Neural progenitor cell (in vitro differentiated cells): ENCODE data around the gene LPP. TPM values are rescaled to one million over a fixed set of nuclear protein-coding genes. Genes with fewer than 3 reads are reported as not detected.

ENCODE experiments used
- DNase-seq: peaks from one replicate; pipeline ENCODE4 v3.0.0-alpha.2; 2016; ENCODE audit warnings: low spot score
- H2AFZ ChIP-seq: fragments of 200-600 bp; sonication (generic); replicated peaks from 2 replicates; pipeline ENCODE4 v1.6.1; 2016; ENCODE audit warnings: antibody characterized with exemption
- H3F3A ChIP-seq: fragments of 200-600 bp; sonication (generic); 2 replicates; pipeline ENCODE4 v1.6.1; 2016; ENCODE audit warnings: antibody characterized with exemption, low read depth
- H3K27ac ChIP-seq: fragments of 200-600 bp; sonication (generic); 2 replicates; pipeline ENCODE4 v1.5.1; 2016; ENCODE audit warnings: mild to moderate bottlenecking
- H3K27me3 ChIP-seq: fragments of 200-600 bp; sonication (generic); 2 replicates; pipeline ENCODE4 v1.6.1; 2016; ENCODE audit warnings: mild to moderate bottlenecking, moderate library complexity
- H3K36me3 ChIP-seq: fragments of 200-600 bp; sonication (generic); 2 replicates; pipeline ENCODE4 v1.5.1; 2016
- H3K4me1 ChIP-seq: fragments of 200-600 bp; sonication (generic); 2 replicates; pipeline ENCODE4 v1.6.1; 2016; ENCODE audit warnings: mixed run types
- H3K4me2 ChIP-seq: fragments of 200-600 bp; sonication (generic); 2 replicates; pipeline ENCODE4 v1.6.1; 2016
- H3K4me3 ChIP-seq: fragments of 200-600 bp; sonication (generic); 2 replicates; pipeline ENCODE4 v1.5.1; 2016
- H3K79me2 ChIP-seq: fragments of 200-600 bp; sonication (generic); 2 replicates; pipeline ENCODE4 v1.6.1; 2016; ENCODE audit warnings: low read depth
- H3K9ac ChIP-seq: fragments of 200-600 bp; sonication (generic); 2 replicates; pipeline ENCODE4 v1.6.1; 2016
- H3K9me3 ChIP-seq: fragments of 200-600 bp; sonication (generic); 2 replicates; pipeline ENCODE4 v1.5.1; 2016; ENCODE audit warnings: low read depth
- H4K20me1 ChIP-seq: fragments of 200-600 bp; sonication (generic); 2 replicates; pipeline ENCODE4 v1.6.1; 2016; ENCODE audit warnings: low read depth
- H3K27ac Mint-ChIP-seq: 3 replicates; pipeline ENCODE4 v1.8.0; 2021; ENCODE audit warnings: mixed read lengths
- H3K27me3 Mint-ChIP-seq: 2 replicates; pipeline ENCODE4 v1.8.0; 2022; ENCODE audit warnings: low read depth, mild to moderate bottlenecking, inconsistent platforms, moderate library complexity, mixed read lengths; ENCODE audit not compliant: insufficient read depth
- H3K36me3 Mint-ChIP-seq: 3 replicates; pipeline ENCODE4 v1.8.0; 2021; ENCODE audit warnings: mixed read lengths
- H3K4me1 Mint-ChIP-seq: 3 replicates; pipeline ENCODE4 v1.8.0; 2021; ENCODE audit warnings: mixed read lengths
- H3K4me3 Mint-ChIP-seq: 3 replicates; pipeline ENCODE4 v1.8.0; 2021; ENCODE audit warnings: mild to moderate bottlenecking, moderate library complexity, mixed read lengths
- H3K9me3 Mint-ChIP-seq: 3 replicates; pipeline ENCODE4 v1.8.0; 2020; ENCODE audit warnings: mixed read lengths
- CTCF ChIP-seq: fragments of 200-600 bp; sonication (generic); IDR thresholded peaks from 2 replicates; pipeline ENCODE4 v1.5.1; 2017; ENCODE audit warnings: antibody characterized with exemption, mild to moderate bottlenecking
- EZH2 ChIP-seq: fragments of 200-600 bp; sonication (generic); IDR thresholded peaks from 2 replicates; pipeline ENCODE4 v1.6.1; 2017; ENCODE audit warnings: antibody characterized with exemption, mild to moderate bottlenecking, moderate library complexity
- EZH2phosphoT487 ChIP-seq: fragments of 200-600 bp; sonication (generic); IDR thresholded peaks from 2 replicates; pipeline ENCODE4 v1.6.1; 2017; ENCODE audit warnings: antibody characterized with exemption
- total RNA-seq: library from RNA; depleted of rRNA; stranded (reverse); fragments of >200 nt; gene quantifications from 2 replicates; pipeline ENCODE4 v1.2.3, GENCODE V29; 2015; ENCODE audit warnings: low replicate concordance

LPP gene
- total RNA-seq, 1 donor from 2014 or later: 18.9 TPM

- Mint-ChIP-seq H3K4me3 (no peak overlapping the region), H3K27me3 (no peaks in the 10 kb centered on the region), H3K4me1 (peaks cover 21% of the 10 kb centered on the region), H3K27ac (no peak overlapping the region), H3K9me3 (peaks cover under 1% of the 10 kb centered on the region), H3K36me3 (peaks cover 6% of the 10 kb centered on the region)
- DNase-seq: no peak
- H3K79me2 ChIP-seq: no peaks in the 10 kb centered on the region
- no peaks in the 10 kb centered on the region for H3K36me3 ChIP-seq
- no peaks in the 10 kb centered on the region for H3F3A ChIP-seq
- H3K4me2 ChIP-seq: no peak overlapping the region
- no peaks in the 10 kb centered on the region for H3K27me3 ChIP-seq
- TF ChIP-seq CTCF (no peak), EZH2phosphoT487 (no peak), EZH2 (no peak)
- H3K4me3 ChIP-seq: no peak overlapping the region
- peaks cover 10% of the 10 kb centered on the region for H4K20me1 ChIP-seq
- H2AFZ ChIP-seq: no peak overlapping the region
- no peaks in the 10 kb centered on the region for H3K9me3 ChIP-seq
- H3K27ac ChIP-seq: no peak overlapping the region
- H3K9ac ChIP-seq: no peak overlapping the region
- peaks cover 27% of the 10 kb centered on the region for H3K4me1 ChIP-seq
Measured at GRCh38 chr3:188257384-188258026, 103.5 kb downstream of the LPP start.

GRCh38 chr3:188259191-188259590, 105.2 kb downstream of the LPP start:
- Histone ChIP-seq H3K4me1 (peaks cover 32% of the 10 kb centered on the region), H2AFZ (no peak overlapping the region), H3K27me3 (no peaks in the 10 kb centered on the region), H3K36me3 (no peaks in the 10 kb centered on the region), H3K9ac (no peak overlapping the region), H3K4me3 (no peak overlapping the region), H3K9me3 (no peaks in the 10 kb centered on the region), H3K27ac (no peak overlapping the region), H3F3A (no peaks in the 10 kb centered on the region), H3K4me2 (no peak overlapping the region), H4K20me1 (peaks cover 10% of the 10 kb centered on the region), H3K79me2 (peaks cover 4% of the 10 kb centered on the region)
- H3K9me3 Mint-ChIP-seq: no peaks in the 10 kb centered on the region
- peak overlapping the region; percentile 70 for H3K27ac Mint-ChIP-seq
- peaks cover 2% of the 10 kb centered on the region for H3K36me3 Mint-ChIP-seq
- no peak overlapping the region for H3K4me3 Mint-ChIP-seq
- H3K27me3 Mint-ChIP-seq: no peaks in the 10 kb centered on the region
- no peak for DNase-seq
- TF ChIP-seq EZH2phosphoT487 (no peak), EZH2 (no peak), CTCF (no peak)
- peaks cover 23% of the 10 kb centered on the region for H3K4me1 Mint-ChIP-seq

- H4K20me1 ChIP-seq: peaks cover 10% of the 10 kb centered on the region
- H2AFZ ChIP-seq: no peak overlapping the region
- Mint-ChIP-seq H3K4me1 (peaks cover 23% of the 10 kb centered on the region), H3K36me3 (peaks cover 2% of the 10 kb centered on the region), H3K27ac (no peak overlapping the region), H3K4me3 (no peak overlapping the region), H3K9me3 (no peaks in the 10 kb centered on the region), H3K27me3 (no peaks in the 10 kb centered on the region)
- no peak for TF ChIP-seq CTCF
- no peaks in the 10 kb centered on the region for H3K27me3 ChIP-seq
- H3F3A ChIP-seq: no peaks in the 10 kb centered on the region
- no peaks in the 10 kb centered on the region for H3K9me3 ChIP-seq
- H3K9ac ChIP-seq: no peak overlapping the region
- H3K27ac ChIP-seq: no peak overlapping the region
- H3K36me3 ChIP-seq: no peaks in the 10 kb centered on the region
- DNase-seq: no peak
- no peak overlapping the region for H3K4me3 ChIP-seq
- no peak overlapping the region for H3K4me2 ChIP-seq
- H3K79me2 ChIP-seq: peaks cover 4% of the 10 kb centered on the region
- H3K4me1 ChIP-seq: peaks cover 36% of the 10 kb centered on the region
Measured at GRCh38 chr3:188259596-188259995, 105.6 kb downstream of the LPP start.
